MM.1S (cell line): ENCODE measurements around the gene ADGRG2.
"Not testable (repeated sequence)": the region's sequence is repeated elsewhere in the genome, so short reads cannot be mapped to it uniquely, and the experiment has no call there.

Experiments
- DNase-seq: peaks from one replicate; pipeline ENCODE4 v3.0.0-alpha.2; 2015
- H2AFZ ChIP-seq: fragments of 300-600 bp; sonication (generic); 2 replicates; pipeline ENCODE4 v1.6.0; 2016; ENCODE audit warnings: antibody characterized with exemption, low read length
- H3F3A ChIP-seq: fragments of 300-600 bp; sonication (generic); 2 replicates; pipeline ENCODE4 v1.6.1; 2016; ENCODE audit warnings: mild to moderate bottlenecking, antibody characterized with exemption, low read length, moderate library complexity, mixed read lengths; ENCODE audit not compliant: insufficient read depth
- H3K27ac ChIP-seq: fragments of 300-600 bp; sonication (generic); 2 replicates; pipeline ENCODE4 v1.5.1; 2016; ENCODE audit warnings: mild to moderate bottlenecking, low read length
- H3K27me3 ChIP-seq: fragments of 300-600 bp; sonication (generic); replicated peaks from 2 replicates; pipeline ENCODE4 v1.6.0; 2016; ENCODE audit warnings: low read length; ENCODE audit not compliant: insufficient read depth
- H3K36me3 ChIP-seq: fragments of 300-600 bp; sonication (generic); replicated peaks from 2 replicates; pipeline ENCODE4 v1.6.1; 2016; ENCODE audit warnings: mild to moderate bottlenecking, low read length, mixed read lengths; ENCODE audit not compliant: insufficient read depth
- H3K4me1 ChIP-seq: fragments of 300-600 bp; sonication (generic); 2 replicates; pipeline ENCODE4 v1.6.1; 2016; ENCODE audit warnings: low read length, mixed read lengths
- H3K4me2 ChIP-seq: fragments of 300-600 bp; sonication (generic); 2 replicates; pipeline ENCODE4 v1.6.0; 2016; ENCODE audit warnings: low read depth, low read length
- H3K4me3 ChIP-seq: fragments of 300-600 bp; sonication (generic); 2 replicates; pipeline ENCODE4 v1.5.1; 2016; ENCODE audit warnings: low read length, mixed read lengths
- H3K79me2 ChIP-seq: fragments of 300-600 bp; sonication (generic); 2 replicates; pipeline ENCODE4 v1.6.1; 2016; ENCODE audit warnings: mixed run types, low read length, mixed read lengths
- H3K9ac ChIP-seq: fragments of 300-600 bp; sonication (generic); 2 replicates; pipeline ENCODE4 v1.6.1; 2016; ENCODE audit warnings: low read length, mixed read lengths
- H3K9me2 ChIP-seq: fragments of 300-600 bp; sonication (generic); replicated peaks from 2 replicates; pipeline ENCODE4 v1.6.1; 2016; ENCODE audit warnings: mild to moderate bottlenecking, low read length, mixed read lengths; ENCODE audit not compliant: insufficient read depth
- H3K9me3 ChIP-seq: fragments of 300-600 bp; sonication (generic); replicated peaks from 2 replicates; pipeline ENCODE4 v1.6.1; 2016; ENCODE audit warnings: mild to moderate bottlenecking, low read length, mixed read lengths; ENCODE audit not compliant: insufficient read depth
- H4K20me1 ChIP-seq: fragments of 300-600 bp; sonication (generic); 2 replicates; pipeline ENCODE4 v1.6.1; 2016; ENCODE audit warnings: mild to moderate bottlenecking, low read length, moderate library complexity, mixed read lengths; ENCODE audit not compliant: insufficient read depth
- CTCF ChIP-seq: fragments of 300-600 bp; sonication (generic); IDR thresholded peaks from 2 replicates; pipeline ENCODE4 v1.5.1; 2016; ENCODE audit warnings: antibody characterized with exemption, low read length, mixed read lengths
- EZH2 ChIP-seq: fragments of 300-600 bp; sonication (generic); optimal IDR thresholded peaks from 2 replicates; pipeline ENCODE3; 2017; ENCODE audit warnings: low read depth, mild to moderate bottlenecking, antibody characterized with exemption, low read length, mixed read lengths
- EZH2phosphoT487 ChIP-seq: fragments of 300-600 bp; sonication (generic); IDR thresholded peaks from 2 replicates; pipeline ENCODE4 v1.6.1; 2018; ENCODE audit warnings: antibody characterized with exemption, low read length

Gene ADGRG2

GRCh38 chrX:19019996-19020395 lies 102.3 kb downstream of the ADGRG2 start:
- Histone ChIP-seq H3K36me3 (no peaks in the 10 kb centered on the region), H3K4me3 (no peak overlapping the region), H3F3A (no peaks in the 10 kb centered on the region), H2AFZ (no peak overlapping the region), H3K4me2 (no peak overlapping the region), H4K20me1 (no peaks in the 10 kb centered on the region), H3K9ac (no peak overlapping the region), H3K79me2 (no peaks in the 10 kb centered on the region), H3K27ac (no peak overlapping the region), H3K9me3 (no peaks in the 10 kb centered on the region), H3K27me3 (no peaks in the 10 kb centered on the region), H3K9me2 (no peaks in the 10 kb centered on the region), H3K4me1 (no peaks in the 10 kb centered on the region)
- no peak for DNase-seq
- TF ChIP-seq CTCF: no peak
- TF ChIP-seq EZH2phosphoT487: no peak
- TF ChIP-seq EZH2: no peak

GRCh38 chrX:19017271-19017670 lies 105.0 kb downstream of the ADGRG2 start:
- no peak overlapping the region for H3K9ac ChIP-seq
- no peaks in the 10 kb centered on the region for H3K9me2 ChIP-seq
- no peaks in the 10 kb centered on the region for H3K9me3 ChIP-seq
- H3K4me2 ChIP-seq: no peak overlapping the region
- DNase-seq: no peak
- H3K36me3 ChIP-seq: no peaks in the 10 kb centered on the region
- no peak overlapping the region for H2AFZ ChIP-seq
- no peaks in the 10 kb centered on the region for H3F3A ChIP-seq
- H4K20me1 ChIP-seq: no peaks in the 10 kb centered on the region
- no peaks in the 10 kb centered on the region for H3K27me3 ChIP-seq
- H3K79me2 ChIP-seq: no peaks in the 10 kb centered on the region
- H3K27ac ChIP-seq: no peak overlapping the region
- TF ChIP-seq CTCF: peak; percentile 28
- no peak for TF ChIP-seq EZH2phosphoT487
- no peak for TF ChIP-seq EZH2
- no peaks in the 10 kb centered on the region for H3K4me1 ChIP-seq
- no peak overlapping the region for H3K4me3 ChIP-seq

GRCh38 chrX:19016614-19017013 lies 105.7 kb downstream of the ADGRG2 start:
- not testable (repeated sequence) for H3K4me1 ChIP-seq, H3K27ac ChIP-seq, H3K79me2 ChIP-seq, H3K27me3 ChIP-seq, DNase-seq, H3K4me3 ChIP-seq, H3K9me3 ChIP-seq, H3K9me2 ChIP-seq, H3K4me2 ChIP-seq, H2AFZ ChIP-seq, H3F3A ChIP-seq, H3K9ac ChIP-seq, H4K20me1 ChIP-seq, H3K36me3 ChIP-seq

- Histone ChIP-seq H3K36me3 (no peaks in the 10 kb centered on the region), H3K9me3 (no peaks in the 10 kb centered on the region), H3K4me1 (no peaks in the 10 kb centered on the region), H3K27ac (no peak overlapping the region), H3K4me3 (no peak overlapping the region), H3K4me2 (no peak overlapping the region), H3F3A (no peaks in the 10 kb centered on the region), H4K20me1 (no peaks in the 10 kb centered on the region), H3K27me3 (no peaks in the 10 kb centered on the region), H2AFZ (no peak overlapping the region), H3K9ac (no peak overlapping the region), H3K9me2 (no peaks in the 10 kb centered on the region), H3K79me2 (no peaks in the 10 kb centered on the region)
- no peak for TF ChIP-seq EZH2phosphoT487
- no peak for TF ChIP-seq EZH2
- no peak for TF ChIP-seq CTCF
- DNase-seq: no peak
These were observed 114.4 kb downstream of the ADGRG2 start for GRCh38 chrX:19007868-19008267.
